ENCODE measurements around the gene TBRG1.
A peak's percentile ranks its signal among the peaks of the same experiment; 100 is the strongest.

Gene TBRG1

GRCh38 chr11:124633355-124633754 lies 10.7 kb downstream of the TBRG1 start:
- Mint-ChIP-seq H3K9me3 (no peaks in the 10 kb centered on the region), H3K4me3 (no peak overlapping the region), H3K27me3 (ENCODE audit: low read depth) (no peaks in the 10 kb centered on the region), H3K27ac (no peak overlapping the region), H3K4me1 (ENCODE audit: low read depth) (no peaks in the 10 kb centered on the region), H3K36me3 (ENCODE audit: low read depth) (peaks cover 54% of the 10 kb centered on the region)
- no peak for DNase-seq (ENCODE audit: low spot score)

DNA sequence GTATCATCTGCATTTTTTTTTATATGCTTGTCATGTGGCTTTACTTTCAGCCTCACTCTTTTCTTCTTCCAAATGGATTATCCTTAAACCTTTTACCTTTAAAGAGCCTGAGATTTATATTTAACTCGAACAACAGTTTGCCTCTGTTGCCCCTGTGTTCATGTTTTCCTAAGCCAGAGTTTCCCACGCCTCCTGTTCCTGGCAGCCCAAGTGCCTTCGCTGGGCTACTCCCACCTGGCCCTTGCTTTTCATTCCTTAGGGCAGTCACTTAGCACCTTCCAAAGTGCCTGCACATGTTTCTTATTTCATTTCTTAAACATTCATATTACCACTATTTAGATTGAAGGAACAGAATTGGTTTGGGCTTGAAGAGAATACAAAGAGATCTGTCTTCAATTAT lies 13.3 kb downstream of the TBRG1 start:
- no peak overlapping the region for H3K27ac Mint-ChIP-seq
- H3K4me3 Mint-ChIP-seq: no peak overlapping the region
- H3K36me3 Mint-ChIP-seq (ENCODE audit: low read depth): peaks cover 46% of the 10 kb centered on the region
- no peaks in the 10 kb centered on the region for H3K4me1 Mint-ChIP-seq (ENCODE audit: low read depth)
- no peaks in the 10 kb centered on the region for H3K27me3 Mint-ChIP-seq (ENCODE audit: low read depth)
- no peak for DNase-seq (ENCODE audit: low spot score)
- H3K9me3 Mint-ChIP-seq: no peaks in the 10 kb centered on the region

DNA sequence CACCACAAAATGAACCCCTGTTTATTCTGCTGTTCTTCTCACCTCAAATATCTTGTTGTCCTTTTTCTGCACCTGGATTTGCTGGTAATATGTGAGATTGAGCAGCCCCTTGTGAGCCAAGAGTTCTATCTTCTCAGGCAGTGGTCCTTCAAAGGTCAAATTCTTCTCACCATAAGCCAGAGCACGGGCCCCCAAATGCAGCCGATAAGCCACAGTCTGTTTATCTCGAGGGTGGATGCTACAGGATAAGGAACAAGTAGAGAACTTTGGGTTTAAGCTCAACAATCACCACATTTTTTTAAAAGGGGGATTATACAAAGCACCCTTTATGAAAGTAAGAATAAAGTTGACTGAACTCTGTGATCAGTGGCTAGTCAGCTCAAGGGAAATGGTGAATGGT lies 15.8 kb downstream of the TBRG1 start:
- Mint-ChIP-seq H3K36me3 (ENCODE audit: low read depth) (peaks cover 28% of the 10 kb centered on the region), H3K4me1 (ENCODE audit: low read depth) (peaks cover 5% of the 10 kb centered on the region), H3K4me3 (no peak overlapping the region), H3K27ac (no peak overlapping the region), H3K27me3 (ENCODE audit: low read depth) (no peaks in the 10 kb centered on the region), H3K9me3 (no peaks in the 10 kb centered on the region)
- DNase-seq (ENCODE audit: low spot score): no peak

- Mint-ChIP-seq H3K4me3 (no peak overlapping the region), H3K9me3 (no peaks in the 10 kb centered on the region), H3K36me3 (ENCODE audit: low read depth) (peaks cover 22% of the 10 kb centered on the region), H3K27ac (no peak overlapping the region), H3K4me1 (ENCODE audit: low read depth) (peaks cover 7% of the 10 kb centered on the region), H3K27me3 (ENCODE audit: low read depth) (no peaks in the 10 kb centered on the region)
- no peak for DNase-seq (ENCODE audit: low spot score)
Observed at GRCh38 chr11:124639186-124639585, 16.5 kb downstream of the TBRG1 start.

DNA sequence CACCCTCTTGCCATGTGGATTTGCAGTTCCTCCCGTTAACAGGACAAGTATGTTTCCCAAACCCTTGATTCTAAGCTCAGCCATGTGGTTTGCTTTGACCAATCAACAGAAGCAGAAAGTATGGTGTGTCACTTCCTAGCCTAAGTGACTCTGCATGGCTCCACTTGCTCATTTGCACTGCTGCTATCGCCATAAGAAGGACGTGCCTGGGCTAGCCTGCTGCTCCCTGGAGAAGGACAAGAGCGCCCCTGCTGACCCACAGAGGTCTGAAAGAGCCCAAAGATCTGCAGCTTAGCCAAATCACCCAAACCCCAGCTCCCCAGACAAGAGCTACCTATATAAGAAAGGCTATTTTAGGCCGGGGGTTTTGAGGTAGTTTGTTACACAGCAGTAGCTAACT lies 18.0 kb downstream of the TBRG1 start:
- no peak overlapping the region for H3K27ac Mint-ChIP-seq
- no peak for DNase-seq (ENCODE audit: low spot score)

GRCh38 chr11:124642628-124643027 lies 20.0 kb downstream of the TBRG1 start:
- Mint-ChIP-seq H3K36me3 (ENCODE audit: low read depth) (peaks cover 9% of the 10 kb centered on the region), H3K27me3 (ENCODE audit: low read depth) (no peaks in the 10 kb centered on the region), H3K9me3 (no peaks in the 10 kb centered on the region), H3K27ac (no peak overlapping the region), H3K4me3 (no peak overlapping the region), H3K4me1 (ENCODE audit: low read depth) (peaks cover 11% of the 10 kb centered on the region)
- no peak for DNase-seq (ENCODE audit: low spot score)

More for the DNA sequence above, 18.0 kb downstream of the TBRG1 start:
- H3K9me3 Mint-ChIP-seq: no peaks in the 10 kb centered on the region
- peaks cover 20% of the 10 kb centered on the region for H3K36me3 Mint-ChIP-seq (ENCODE audit: low read depth)
- no peak overlapping the region for H3K4me3 Mint-ChIP-seq
- H3K4me1 Mint-ChIP-seq (ENCODE audit: low read depth): peaks cover 11% of the 10 kb centered on the region
- H3K27me3 Mint-ChIP-seq (ENCODE audit: low read depth): no peaks in the 10 kb centered on the region

- Mint-ChIP-seq H3K27ac (no peak overlapping the region), H3K9me3 (no peaks in the 10 kb centered on the region), H3K4me1 (ENCODE audit: low read depth) (peaks cover 11% of the 10 kb centered on the region), H3K36me3 (ENCODE audit: low read depth) (peaks cover 6% of the 10 kb centered on the region), H3K27me3 (ENCODE audit: low read depth) (no peaks in the 10 kb centered on the region), H3K4me3 (no peak overlapping the region)
- no peak for DNase-seq (ENCODE audit: low spot score)
Observed at GRCh38 chr11:124643042-124643604, 20.5 kb downstream of the TBRG1 start.

GRCh38 chr11:124643605-124644425 lies 21.2 kb downstream of the TBRG1 start:
- H3K36me3 Mint-ChIP-seq (ENCODE audit: low read depth): peaks cover 4% of the 10 kb centered on the region
- DNase-seq (ENCODE audit: low spot score): no peak
- H3K4me1 Mint-ChIP-seq (ENCODE audit: low read depth): peaks cover 11% of the 10 kb centered on the region
- peak overlapping the region; percentile 6 for H3K4me3 Mint-ChIP-seq
- H3K9me3 Mint-ChIP-seq: no peaks in the 10 kb centered on the region
- no peak overlapping the region for H3K27ac Mint-ChIP-seq
- H3K27me3 Mint-ChIP-seq (ENCODE audit: low read depth): no peaks in the 10 kb centered on the region

- Mint-ChIP-seq H3K27ac (no peak overlapping the region), H3K4me1 (ENCODE audit: low read depth) (peaks cover 11% of the 10 kb centered on the region), H3K4me3 (no peak overlapping the region), H3K27me3 (ENCODE audit: low read depth) (no peaks in the 10 kb centered on the region), H3K9me3 (no peaks in the 10 kb centered on the region), H3K36me3 (ENCODE audit: low read depth) (peaks cover 4% of the 10 kb centered on the region)
- no peak for DNase-seq (ENCODE audit: low spot score)
Observed at GRCh38 chr11:124644426-124645280, 22.0 kb downstream of the TBRG1 start.

GRCh38 chr11:124646148-124646547 lies 23.5 kb downstream of the TBRG1 start:
- Mint-ChIP-seq H3K4me3 (no peak overlapping the region), H3K4me1 (ENCODE audit: low read depth) (peaks cover 11% of the 10 kb centered on the region), H3K9me3 (no peaks in the 10 kb centered on the region), H3K36me3 (ENCODE audit: low read depth) (no peaks in the 10 kb centered on the region), H3K27ac (no peak overlapping the region), H3K27me3 (ENCODE audit: low read depth) (no peaks in the 10 kb centered on the region)
- no peak for DNase-seq (ENCODE audit: low spot score)

DNA sequence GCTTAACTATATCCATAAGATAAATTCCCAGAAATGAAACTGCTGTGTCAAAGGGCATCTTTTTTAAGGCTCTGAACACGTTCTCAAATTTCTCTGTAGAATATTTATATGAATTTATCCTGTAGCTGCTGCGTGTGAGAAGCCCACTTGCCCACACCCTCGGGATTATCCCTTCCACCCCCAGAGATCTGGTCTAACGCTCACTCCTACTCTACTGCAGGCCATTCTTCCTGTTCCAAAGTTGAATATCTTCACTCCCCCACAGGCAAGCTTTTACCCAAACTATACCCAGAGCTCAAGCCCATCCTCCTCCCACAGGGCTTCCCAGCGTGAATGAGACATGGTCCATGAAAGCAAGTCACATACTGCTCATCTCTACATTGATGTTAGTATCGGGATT lies 25.9 kb downstream of the TBRG1 start:
- no peaks in the 10 kb centered on the region for H3K36me3 Mint-ChIP-seq (ENCODE audit: low read depth)
- H3K27ac Mint-ChIP-seq: no peak overlapping the region
- H3K4me3 Mint-ChIP-seq: no peak overlapping the region
- H3K27me3 Mint-ChIP-seq (ENCODE audit: low read depth): no peaks in the 10 kb centered on the region
- H3K4me1 Mint-ChIP-seq (ENCODE audit: low read depth): peaks cover 5% of the 10 kb centered on the region
- no peak for DNase-seq (ENCODE audit: low spot score)
- H3K9me3 Mint-ChIP-seq: no peaks in the 10 kb centered on the region

GRCh38 chr11:124656774-124657630 lies 34.3 kb downstream of the TBRG1 start:
- no peak for DNase-seq (ENCODE audit: low spot score)
- Mint-ChIP-seq H3K36me3 (ENCODE audit: low read depth) (no peaks in the 10 kb centered on the region), H3K27me3 (ENCODE audit: low read depth) (no peaks in the 10 kb centered on the region), H3K9me3 (no peaks in the 10 kb centered on the region), H3K4me3 (no peak overlapping the region), H3K4me1 (ENCODE audit: low read depth) (no peaks in the 10 kb centered on the region), H3K27ac (no peak overlapping the region)

- Mint-ChIP-seq H3K27ac (no peak overlapping the region), H3K27me3 (ENCODE audit: low read depth) (no peaks in the 10 kb centered on the region), H3K36me3 (ENCODE audit: low read depth) (no peaks in the 10 kb centered on the region), H3K9me3 (no peaks in the 10 kb centered on the region), H3K4me1 (ENCODE audit: low read depth) (no peaks in the 10 kb centered on the region), H3K4me3 (no peak overlapping the region)
- DNase-seq (ENCODE audit: low spot score): no peak
Observed at GRCh38 chr11:124657904-124658303, 35.2 kb downstream of the TBRG1 start.
